GM19351 (cell line): ENCODE results near the gene ABCB10.
"Not testable (repeated sequence)": the region's sequence is repeated elsewhere in the genome, so short reads cannot be mapped to it uniquely, and the experiment has no call there.

ENCODE experiments used
- ATAC-seq: cut with Tn5 transposase; IDR thresholded peaks from one replicate; pipeline ENCODE4 v1.9.1; 2021; ENCODE audit warnings: mild to moderate bottlenecking, moderate library complexity; ENCODE audit not compliant: unreplicated experiment

Gene ABCB10

DNA sequence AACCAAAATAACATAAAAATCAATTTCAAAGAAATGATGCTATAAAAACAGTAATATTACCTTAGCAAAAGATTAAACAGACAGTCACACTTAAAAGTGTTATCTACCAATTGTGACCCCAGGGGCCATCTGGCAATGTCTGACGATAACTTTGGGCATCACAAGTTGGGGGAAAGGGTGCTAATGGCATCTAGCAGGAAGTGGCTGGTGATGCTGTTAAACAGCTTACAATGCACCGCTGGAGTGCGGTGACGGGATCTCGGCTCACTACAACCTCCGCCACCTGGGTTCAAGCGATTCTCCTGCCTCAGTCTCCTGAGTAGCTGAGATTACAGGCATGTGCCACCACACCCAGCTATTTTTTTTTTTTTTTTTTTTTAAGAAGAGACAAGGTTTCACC lies 78.0 kb downstream of the ABCB10 start:
- no peak for ATAC-seq

DNA sequence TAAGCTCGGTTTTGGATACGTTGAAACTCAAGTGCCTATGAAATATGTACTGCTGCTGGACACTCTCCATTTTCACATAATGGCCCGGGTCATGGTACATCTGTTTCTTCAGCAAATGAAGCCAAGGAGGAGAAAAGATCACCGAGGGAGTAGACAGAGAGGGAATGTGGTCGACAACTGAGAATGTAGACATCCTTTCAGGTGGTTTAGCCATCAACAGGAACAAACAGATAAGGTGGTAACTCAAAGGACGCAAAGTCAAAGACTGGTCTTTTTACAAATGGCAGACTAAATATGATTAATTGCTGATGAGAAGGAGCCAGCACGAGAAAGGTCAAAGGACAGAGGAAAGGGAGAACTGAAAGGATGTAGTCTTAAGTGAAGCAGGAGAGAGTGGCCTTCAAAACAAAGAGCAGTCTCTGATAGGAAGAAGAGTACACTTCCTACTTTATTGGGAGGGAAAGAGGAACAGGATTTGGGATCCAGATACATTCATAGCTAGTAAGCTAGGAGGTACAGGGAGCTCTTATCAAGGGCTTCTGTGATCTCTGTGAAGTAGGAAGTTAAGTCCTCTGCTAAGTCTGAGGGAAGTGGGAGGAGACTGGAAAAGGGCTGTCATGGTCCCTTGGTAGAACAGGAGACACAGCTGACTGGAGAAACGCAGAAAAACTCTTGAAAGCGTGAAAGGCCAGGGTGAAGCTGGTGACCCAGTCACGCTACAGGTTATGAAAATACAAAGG lies 78.7 kb downstream of the ABCB10 start:
- ATAC-seq, result peak; percentile 67

DNA sequence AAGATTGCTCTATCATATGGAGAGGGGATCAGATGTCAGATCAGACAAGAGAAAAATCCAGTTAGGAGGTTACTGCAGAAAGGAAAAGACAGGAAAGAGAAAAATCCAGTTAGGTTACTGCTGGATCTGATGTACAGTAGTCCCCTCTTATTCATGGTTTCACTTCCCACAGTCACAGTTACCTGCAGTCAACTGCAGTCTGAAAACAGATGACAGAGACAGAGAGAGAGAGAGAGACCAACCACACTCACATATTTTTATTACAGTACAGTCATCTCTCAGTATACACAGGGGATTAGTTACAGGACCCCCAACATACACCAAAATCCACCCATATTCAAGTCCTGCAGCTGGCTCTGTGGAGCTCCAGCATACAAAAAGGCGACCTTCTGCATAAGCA lies 79.7 kb downstream of the ABCB10 start:
- peak; percentile 80 for ATAC-seq

DNA sequence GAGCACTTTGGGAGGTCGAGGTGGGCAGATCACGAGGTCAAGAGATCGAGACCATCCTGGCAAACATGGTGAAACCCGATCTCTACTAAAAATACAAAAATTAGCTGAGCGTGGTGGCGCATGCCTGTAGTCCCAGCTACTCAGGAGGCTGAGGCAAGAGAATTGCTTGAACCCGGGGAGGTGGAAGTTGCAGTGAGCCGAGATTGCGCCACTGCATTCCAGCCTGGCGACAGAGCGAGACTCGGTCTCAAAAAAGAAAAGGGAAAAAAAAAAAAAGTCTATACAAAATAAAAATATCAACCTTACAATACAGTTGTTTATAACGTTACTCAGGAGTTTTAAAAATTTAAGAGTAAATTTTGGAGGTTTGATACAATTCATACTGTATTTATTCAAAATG lies 82.6 kb downstream of the ABCB10 start:
- ATAC-seq, result not testable (repeated sequence)

DNA sequence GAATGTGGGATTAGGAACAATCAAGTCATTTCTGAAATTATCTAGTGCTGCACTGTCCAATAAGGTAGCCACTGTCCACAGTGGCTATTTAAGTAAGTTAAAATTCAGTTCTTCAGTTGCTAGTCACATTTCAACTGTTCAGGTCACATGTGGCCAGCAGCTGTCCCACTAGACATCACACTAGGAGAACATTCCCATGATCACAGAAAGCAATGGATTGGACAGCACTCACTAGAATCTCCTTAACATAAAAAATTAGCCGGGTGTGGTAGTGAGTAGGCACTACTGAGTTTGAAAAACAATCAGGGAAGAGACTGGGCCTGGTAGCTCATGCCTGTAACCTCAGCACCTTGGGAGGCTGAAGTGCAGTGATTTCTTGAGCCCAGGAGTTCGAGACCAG lies 84.0 kb downstream of the ABCB10 start:
- no peak for ATAC-seq

DNA sequence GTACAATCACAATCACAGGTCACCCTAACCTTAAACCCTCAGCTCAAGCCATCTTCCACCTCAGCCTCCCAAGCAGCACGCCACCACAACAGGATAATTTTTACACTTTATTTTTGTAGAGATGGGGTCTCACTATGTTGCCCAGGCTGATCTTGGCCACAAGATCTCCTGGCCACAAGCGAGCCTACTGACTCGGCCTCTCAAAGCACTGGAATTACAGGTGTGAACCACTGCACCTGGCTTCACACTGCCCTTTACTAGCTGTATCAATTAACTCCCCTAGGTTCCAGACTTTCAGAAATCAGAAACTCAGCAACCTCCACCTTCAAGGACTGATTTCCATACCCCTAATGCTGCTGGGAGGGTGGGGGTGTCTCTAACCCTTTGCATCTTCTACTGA lies 87.3 kb downstream of the ABCB10 start:
- ATAC-seq, result no peak

DNA sequence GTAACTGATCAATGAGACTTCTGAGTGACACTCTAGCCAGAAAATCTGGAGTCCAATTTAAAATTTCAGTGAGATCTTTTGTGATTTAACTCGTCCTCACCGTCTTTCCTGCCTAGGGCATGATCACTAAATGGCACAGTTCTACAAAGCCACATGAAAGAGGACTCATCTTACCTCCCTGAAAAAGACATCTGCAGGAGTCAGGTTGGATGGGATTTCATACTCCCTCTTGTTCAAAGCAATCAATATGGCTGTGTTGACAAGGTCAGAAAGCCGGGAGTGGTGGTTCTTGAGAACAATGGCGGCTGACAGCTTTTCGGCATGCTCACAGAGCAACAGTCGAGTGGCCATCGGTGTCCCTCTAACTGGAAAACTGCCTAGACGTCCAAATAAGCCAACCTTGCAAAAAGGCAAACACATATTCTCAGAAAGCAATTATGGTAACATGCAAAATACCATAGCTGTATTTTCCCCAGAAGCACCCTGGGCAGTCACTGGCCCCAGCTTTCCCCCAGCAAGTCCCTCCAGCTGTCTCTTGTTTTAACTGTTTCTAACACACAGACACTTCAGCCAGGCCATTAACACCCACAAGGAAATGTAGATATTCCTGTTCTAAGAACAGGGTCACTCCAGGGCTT lies 88.0 kb downstream of the ABCB10 start:
- no peak for ATAC-seq

DNA sequence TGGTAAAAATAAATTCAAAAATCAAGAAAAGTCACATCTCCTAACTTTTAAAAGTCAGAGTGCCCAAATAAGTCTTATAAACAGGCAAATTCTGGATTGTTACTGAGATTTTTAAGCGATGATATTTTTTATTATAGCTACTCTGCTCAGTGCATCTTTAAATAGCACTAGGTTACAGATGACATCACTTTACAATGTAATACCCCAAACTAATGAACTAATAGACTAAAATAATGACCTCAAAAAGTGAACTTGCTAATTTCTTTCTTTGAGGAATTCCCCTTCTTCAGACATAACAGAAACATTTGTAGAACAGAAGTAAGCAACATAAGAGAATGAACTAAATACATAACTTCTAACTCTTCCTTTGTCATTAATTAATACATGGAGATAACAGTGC lies 91.6 kb downstream of the ABCB10 start:
- no peak for ATAC-seq
